HG03575 (cell line): Measurements from ENCODE around the gene SMYD4.
"Not testable (repeated sequence)": the region's sequence is repeated elsewhere in the genome, so short reads cannot be mapped to it uniquely, and the experiment has no call there.

ENCODE experiments used
- ATAC-seq: cut with Tn5 transposase; IDR thresholded peaks from one replicate; pipeline ENCODE4 v1.9.1; 2021; ENCODE audit not compliant: unreplicated experiment, insufficient number of reproducible peaks, low FRiP score; ENCODE audit errors: extremely low read depth

Gene SMYD4

GRCh38 chr17:1829592-1830257, at the start of gene SMYD4, which contains the start of gene RPA1:
TSS of gene SMYD4 (minus strand) at chr17:1829902. CDS start at chr17:1827994, 1,908 bp downstream.
TSS of gene RPA1 (plus strand) at chr17:1830005. CDS start at chr17:1830094, 89 bp downstream.
- ATAC-seq: no peak

- ATAC-seq: no peak
These were observed 48.9 kb upstream of the SMYD4 start for GRCh38 chr17:1878419-1879121.

- no peak for ATAC-seq
These were observed 45.9 kb upstream of the SMYD4 start for GRCh38 chr17:1875597-1875996.

- no peak for ATAC-seq
These were observed 43.7 kb upstream of the SMYD4 start for GRCh38 chr17:1873418-1873817.

- ATAC-seq: no peak
These were observed 43.3 kb upstream of the SMYD4 start for GRCh38 chr17:1872976-1873375.

GRCh38 chr17:1872254-1872653, 42.6 kb upstream of the SMYD4 start:
- ATAC-seq: no peak

- ATAC-seq: no peak
These were observed 42.1 kb upstream of the SMYD4 start for GRCh38 chr17:1871756-1872155.

- ATAC-seq: no peak
These were observed 40.9 kb upstream of the SMYD4 start for GRCh38 chr17:1870592-1870991.

GRCh38 chr17:1868090-1868489, 38.4 kb upstream of the SMYD4 start:
- ATAC-seq: no peak

- ATAC-seq: no peak
These were observed 37.6 kb upstream of the SMYD4 start for GRCh38 chr17:1867307-1867706.

- no peak for ATAC-seq
These were observed 35.7 kb upstream of the SMYD4 start for GRCh38 chr17:1865252-1866037.

GRCh38 chr17:1861391-1862010, 31.8 kb upstream of the SMYD4 start:
- no peak for ATAC-seq

- no peak for ATAC-seq
These were observed 31.3 kb upstream of the SMYD4 start for GRCh38 chr17:1860978-1861377.

- not testable (repeated sequence) for ATAC-seq
These were observed 26.8 kb upstream of the SMYD4 start for GRCh38 chr17:1856462-1856861.

GRCh38 chr17:1853698-1854097, 24.0 kb upstream of the SMYD4 start:
- no peak for ATAC-seq

- no peak for ATAC-seq
These were observed 22.6 kb upstream of the SMYD4 start for GRCh38 chr17:1852327-1852726.

GRCh38 chr17:1847191-1847590, 17.5 kb upstream of the SMYD4 start:
- no peak for ATAC-seq

- no peak for ATAC-seq
These were observed 14.2 kb upstream of the SMYD4 start for GRCh38 chr17:1843947-1844346.

- ATAC-seq: no peak
These were observed 9.8 kb upstream of the SMYD4 start for GRCh38 chr17:1839516-1839915.
